ENCODE data around the gene NKTR.

The NKTR gene

DNA sequence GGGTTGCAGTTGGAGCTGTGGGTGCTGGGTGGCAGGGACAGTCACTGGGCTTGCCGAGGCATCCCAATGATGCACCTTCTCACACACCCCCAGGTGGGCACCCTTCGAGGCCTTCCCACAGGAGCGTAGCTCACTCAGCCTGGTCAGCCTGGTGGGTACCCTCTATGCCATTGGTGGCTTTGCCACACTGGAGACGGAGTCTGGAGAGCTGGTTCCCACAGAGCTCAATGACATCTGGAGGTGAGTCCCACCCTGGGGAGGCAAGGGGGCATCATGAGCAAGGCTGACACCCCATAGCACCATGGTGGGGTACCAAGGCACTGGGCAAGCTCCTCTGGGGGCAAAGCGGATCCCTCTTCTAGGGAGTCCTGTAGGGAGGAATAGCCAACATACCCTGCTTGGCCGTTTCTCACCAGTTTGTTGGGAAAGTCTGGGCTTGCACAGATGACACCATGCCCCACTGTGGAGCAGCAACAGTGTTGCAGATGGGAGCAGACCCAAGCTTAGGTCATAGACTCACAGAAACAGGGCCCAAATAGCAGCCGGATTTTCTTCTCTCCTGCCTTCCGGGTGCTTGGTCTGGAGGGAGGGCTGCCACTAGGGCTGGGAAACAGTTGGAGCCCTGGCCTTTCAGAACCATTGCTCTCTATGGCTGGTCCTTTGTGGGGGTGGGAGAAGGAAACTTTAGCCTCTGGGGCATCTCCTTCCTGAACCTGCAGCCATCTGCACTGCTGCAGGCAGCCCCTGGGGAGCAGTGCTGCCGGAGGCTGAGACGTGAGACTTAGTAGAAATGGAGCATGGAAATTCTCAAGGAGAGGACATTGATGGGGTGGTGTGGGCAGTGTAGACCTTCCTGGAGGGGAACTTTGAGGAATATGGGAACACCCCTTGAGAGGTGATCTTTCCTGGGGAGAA lies 90.5 kb downstream of the NKTR start:
- Mint-ChIP-seq H3K4me3 (no peak overlapping the region), H3K27ac (no peak overlapping the region), H3K9me3 (no peaks in the 10 kb centered on the region), H3K27me3 (peaks cover 8 to 30% of the 10 kb centered on the region in 2 donors), H3K36me3 (no peaks in the 10 kb centered on the region), H3K4me1 (peaks cover 0 to 2% of the 10 kb centered on the region in 2 donors)
- DNase-seq (no peak), ATAC-seq (replicated peaks) (no peak)

DNA sequence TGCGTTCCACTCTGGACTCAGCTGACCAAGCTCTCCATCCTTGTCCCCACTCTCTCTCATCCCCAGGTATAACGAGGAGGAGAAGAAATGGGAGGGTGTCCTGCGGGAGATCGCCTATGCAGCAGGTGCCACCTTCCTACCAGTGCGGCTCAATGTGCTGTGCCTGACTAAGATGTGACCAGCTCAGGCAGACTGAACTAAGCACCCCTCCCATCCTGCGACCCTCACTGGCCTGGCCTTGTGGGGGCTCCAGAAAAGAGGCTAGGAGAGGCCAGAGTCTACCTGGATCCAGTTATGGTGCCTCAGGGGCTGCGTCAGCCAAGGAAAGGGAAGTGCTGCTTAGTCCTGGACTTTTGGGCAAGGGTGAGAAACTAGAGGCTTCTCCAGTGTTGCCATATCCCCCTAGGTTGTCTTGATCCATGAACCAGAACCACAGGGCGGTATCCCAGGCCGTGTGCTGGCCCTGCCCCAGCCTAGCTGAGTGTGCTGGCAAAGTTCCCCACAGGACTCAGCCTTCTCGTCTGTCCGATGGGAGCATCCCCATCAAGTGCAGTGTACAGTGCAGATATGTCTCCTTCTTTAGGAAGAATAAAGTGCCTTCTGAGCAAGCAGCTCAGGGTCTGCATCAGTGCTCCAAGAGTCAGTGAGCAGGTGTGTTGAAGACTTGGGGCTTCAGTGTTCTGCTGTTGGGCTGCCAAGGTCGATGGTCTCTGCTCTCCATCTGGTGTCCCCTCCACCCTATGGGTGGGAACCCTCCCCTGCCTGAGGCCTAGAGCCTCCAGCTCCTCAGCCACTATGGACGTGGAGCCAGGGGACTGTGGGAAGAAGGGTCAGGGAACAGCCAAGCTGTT lies 91.6 kb downstream of the NKTR start:
- no peaks in the 10 kb centered on the region for H3K36me3 Mint-ChIP-seq
- peaks cover 1 to 20% of the 10 kb centered on the region in 2 donors for H3K27me3 Mint-ChIP-seq
- ATAC-seq (replicated peaks), result no peak
- no peak overlapping the region for H3K4me3 Mint-ChIP-seq
- H3K27ac Mint-ChIP-seq, result no peak overlapping the region
- no peak for DNase-seq
- H3K9me3 Mint-ChIP-seq, result no peaks in the 10 kb centered on the region
- H3K4me1 Mint-ChIP-seq, result no peaks in the 10 kb centered on the region

GRCh38 chr3:42692667-42693529 lies 92.4 kb downstream of the NKTR start:
- Mint-ChIP-seq H3K4me3 (no peak overlapping the region), H3K9me3 (no peaks in the 10 kb centered on the region), H3K27ac (no peak overlapping the region), H3K36me3 (no peaks in the 10 kb centered on the region), H3K4me1 (no peaks in the 10 kb centered on the region), H3K27me3 (peaks cover 0 to 17% of the 10 kb centered on the region in 2 donors)
- DNase-seq (no peak), ATAC-seq (replicated peaks) (no peak)

GRCh38 chr3:42693530-42693930 lies 93.0 kb downstream of the NKTR start:
- Mint-ChIP-seq H3K4me3 (no peak overlapping the region), H3K36me3 (no peaks in the 10 kb centered on the region), H3K27me3 (peaks cover 0 to 17% of the 10 kb centered on the region in 2 donors), H3K4me1 (no peaks in the 10 kb centered on the region), H3K27ac (no peak overlapping the region), H3K9me3 (no peaks in the 10 kb centered on the region)
- DNase-seq, result no peak
- ATAC-seq (replicated peaks), result no peak

DNA sequence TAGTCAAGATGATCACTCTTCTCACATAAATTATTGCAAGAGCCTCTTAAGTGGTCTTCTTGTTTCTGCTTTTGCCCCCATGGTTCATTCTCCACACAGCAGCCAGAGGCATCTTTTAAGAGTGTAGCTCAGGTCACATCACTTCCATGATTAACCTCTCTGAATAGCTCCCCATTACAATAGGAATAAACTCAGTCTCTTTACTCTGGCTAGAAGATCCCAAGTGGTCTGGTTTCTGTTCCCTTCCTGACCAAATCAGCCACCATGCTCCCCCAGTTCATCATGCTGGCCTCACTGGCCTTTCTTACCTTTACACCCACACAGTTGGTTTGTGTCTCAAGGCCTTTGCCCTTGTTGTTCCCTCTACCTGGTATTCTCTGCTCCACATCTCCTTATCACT lies 93.9 kb downstream of the NKTR start:
- H3K27ac Mint-ChIP-seq, result no peak overlapping the region
- no peaks in the 10 kb centered on the region for H3K36me3 Mint-ChIP-seq
- H3K4me3 Mint-ChIP-seq, result no peak overlapping the region
- peaks cover 0 to 12% of the 10 kb centered on the region in 2 donors for H3K27me3 Mint-ChIP-seq
- no peak for ATAC-seq (replicated peaks)
- DNase-seq, result no peak
- no peaks in the 10 kb centered on the region for H3K9me3 Mint-ChIP-seq
- H3K4me1 Mint-ChIP-seq, result no peaks in the 10 kb centered on the region

DNA sequence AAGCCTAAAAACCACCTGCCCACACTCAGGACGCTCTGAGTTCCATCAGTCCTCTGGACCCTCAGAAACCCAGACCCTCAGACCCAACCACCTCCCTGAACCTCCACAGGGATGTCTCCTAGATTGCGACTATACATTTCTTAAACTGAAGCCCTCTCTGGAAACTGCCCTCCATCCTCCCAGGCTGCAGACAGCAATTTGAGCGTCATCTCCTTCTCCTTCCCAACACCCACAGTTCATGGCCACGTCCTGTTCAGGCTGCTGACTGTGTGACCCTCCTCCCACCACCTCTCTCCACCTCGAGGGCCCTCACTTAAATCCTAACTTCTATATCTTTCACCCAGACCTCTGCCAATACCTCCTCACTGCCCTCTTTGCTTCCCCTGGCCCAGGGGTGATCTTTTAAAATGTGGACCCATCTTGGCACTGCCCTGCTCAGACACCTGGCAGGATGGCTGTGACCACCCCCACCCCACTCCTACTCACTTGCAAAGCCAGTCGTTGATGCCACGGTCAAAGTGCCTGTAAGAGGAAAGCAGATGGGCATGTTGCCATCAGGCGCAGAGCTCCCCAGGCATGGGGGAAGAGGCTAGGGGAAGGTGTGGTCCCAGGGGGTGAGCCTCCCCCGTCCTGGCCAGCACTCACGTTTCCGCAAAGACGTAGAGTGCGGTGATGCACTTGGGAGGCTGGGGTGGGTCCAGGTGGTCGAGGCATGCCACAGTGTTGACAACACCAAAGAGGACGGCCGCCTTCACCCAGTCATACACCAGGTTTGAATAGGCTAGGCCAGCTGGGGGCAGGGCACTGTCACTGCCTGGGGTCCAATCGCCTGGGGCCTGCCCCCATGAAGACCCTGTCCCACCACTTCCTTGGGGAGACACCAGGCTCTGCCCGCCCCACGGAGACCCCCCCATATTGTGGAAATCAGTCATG lies 96.1 kb downstream of the NKTR start:
- Mint-ChIP-seq H3K4me3 (no peak overlapping the region), H3K36me3 (no peaks in the 10 kb centered on the region), H3K4me1 (peaks cover 0 to 6% of the 10 kb centered on the region in 2 donors), H3K27ac (no peak overlapping the region), H3K9me3 (no peaks in the 10 kb centered on the region), H3K27me3 (peaks cover 13 to 18% of the 10 kb centered on the region in 2 donors)
- ATAC-seq (replicated peaks), result no peak
- no peak for DNase-seq

GRCh38 chr3:42697289-42698051 lies 97.0 kb downstream of the NKTR start:
- peaks cover 14 to 20% of the 10 kb centered on the region in 2 donors for H3K27me3 Mint-ChIP-seq
- H3K27ac Mint-ChIP-seq, result no peak overlapping the region
- no peaks in the 10 kb centered on the region for H3K9me3 Mint-ChIP-seq
- no peak overlapping the region for H3K4me3 Mint-ChIP-seq
- DNase-seq (no peak), ATAC-seq (replicated peaks) (no peak)
- peaks cover 0 to 6% of the 10 kb centered on the region in 2 donors for H3K4me1 Mint-ChIP-seq
- H3K36me3 Mint-ChIP-seq, result no peaks in the 10 kb centered on the region

Measured in stimulated activated naive B cell treated with anti-CD40 and anti-IgM and Interleukin-4, amounts not matched to agents 10 μg/mL and 1 μg/mL and 100 μg/mL, for 72 hours (primary cell).